A549 (cell line): Measurements from ENCODE around the gene SNX6.
"Not testable (repeated sequence)": the region's sequence is repeated elsewhere in the genome, so short reads cannot be mapped to it uniquely, and the experiment has no call there.

Experiments used
- MAFK ChIP-seq: fragments of 450-650 bp; IDR thresholded peaks from 2 replicates; pipeline ENCODE4 v1.6.1; 2014; ENCODE audit not compliant: partially characterized antibody
- POLR2A ChIP-seq: IDR thresholded peaks from 2 replicates; pipeline ENCODE4 v1.6.1; 2012; ENCODE audit warnings: mild to moderate bottlenecking, low read length
- RNF2 ChIP-seq: fragments of 200-600 bp; sonication (generic); IDR thresholded peaks from 2 replicates; pipeline ENCODE4 v1.6.1; 2016; ENCODE audit warnings: low read depth, mild to moderate bottlenecking, antibody characterized with exemption, moderate library complexity, borderline replicate concordance
- ZFP36 ChIP-seq: fragments of 450-650 bp; IDR thresholded peaks from 2 replicates; pipeline ENCODE4 v1.6.1; 2014; ENCODE audit warnings: borderline replicate concordance; ENCODE audit not compliant: partially characterized antibody
- TF ChIP-seq, protein P1 (sequence below): fragments of 250-450 bp; sonication (Bioruptor Pico); IDR thresholded peaks from 2 replicates; pipeline ENCODE4 v1.5.0; 2021; ENCODE audit warnings: mild to moderate bottlenecking, moderate library complexity, borderline replicate concordance
- TF ChIP-seq, protein P2 (sequence below): fragments of >200 bp; sonication (Bioruptor Twin); formaldehyde crosslinking; IDR thresholded peaks from 3 replicates; pipeline ENCODE4 v1.5.1; 2016

DNA sequence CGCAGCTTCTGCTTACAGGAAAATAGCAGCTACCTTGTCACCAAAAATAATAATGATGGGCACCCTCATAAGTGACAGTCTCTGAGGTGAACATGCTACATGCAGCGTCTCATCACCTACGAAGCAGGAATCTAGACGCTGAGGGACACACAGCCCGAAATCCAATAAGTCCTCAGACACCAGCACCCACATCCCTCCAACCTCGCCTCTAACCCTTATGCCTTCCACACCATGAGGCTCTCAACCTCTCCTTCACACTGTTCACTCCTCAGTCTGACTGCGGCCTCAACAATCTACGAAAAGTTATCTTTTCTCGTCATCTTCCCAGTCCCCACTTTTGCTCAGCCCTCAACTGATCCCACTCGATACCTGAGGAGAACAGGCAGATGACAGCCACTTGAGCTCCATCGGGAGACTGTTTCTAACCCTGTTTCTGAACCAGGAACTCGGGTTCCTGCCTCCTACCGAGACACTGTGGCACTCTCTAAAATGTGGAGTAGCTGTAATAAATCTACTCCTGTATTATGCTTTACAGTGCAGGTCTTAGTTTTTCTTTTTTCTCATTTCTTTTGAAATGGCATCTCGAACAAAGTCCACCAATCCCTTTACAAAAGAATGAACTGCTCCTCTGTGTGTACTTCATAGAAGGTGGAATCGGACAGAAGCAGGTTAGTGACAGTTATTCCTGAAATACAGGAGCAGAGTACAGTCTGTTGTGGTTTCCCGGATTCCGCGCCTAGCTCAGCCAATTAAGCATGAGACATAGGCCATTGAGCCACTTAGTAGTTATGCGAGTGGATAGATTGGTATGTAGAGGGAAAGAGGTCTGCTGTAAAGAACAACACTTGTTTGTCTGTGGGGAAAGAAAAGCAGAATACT, 89.5 kb downstream of the SNX6 start:
- TF ChIP-seq RNF2, MAFK, POLR2A, ZFP36: not testable (repeated sequence)
- TF ChIP-seq, protein P1, sequence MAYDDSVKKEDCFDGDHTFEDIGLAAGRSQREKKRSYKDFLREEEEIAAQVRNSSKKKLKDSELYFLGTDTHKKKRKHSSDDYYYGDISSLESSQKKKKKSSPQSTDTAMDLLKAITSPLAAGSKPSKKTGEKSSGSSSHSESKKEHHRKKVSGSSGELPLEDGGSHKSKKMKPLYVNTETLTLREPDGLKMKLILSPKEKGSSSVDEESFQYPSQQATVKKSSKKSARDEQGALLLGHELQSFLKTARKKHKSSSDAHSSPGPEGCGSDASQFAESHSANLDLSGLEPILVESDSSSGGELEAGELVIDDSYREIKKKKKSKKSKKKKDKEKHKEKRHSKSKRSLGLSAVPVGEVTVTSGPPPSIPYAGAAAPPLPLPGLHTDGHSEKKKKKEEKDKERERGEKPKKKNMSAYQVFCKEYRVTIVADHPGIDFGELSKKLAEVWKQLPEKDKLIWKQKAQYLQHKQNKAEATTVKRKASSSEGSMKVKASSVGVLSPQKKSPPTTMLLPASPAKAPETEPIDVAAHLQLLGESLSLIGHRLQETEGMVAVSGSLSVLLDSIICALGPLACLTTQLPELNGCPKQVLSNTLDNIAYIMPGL (CRISPR knock-in tag), result not testable (repeated sequence)
- TF ChIP-seq, protein P2, sequence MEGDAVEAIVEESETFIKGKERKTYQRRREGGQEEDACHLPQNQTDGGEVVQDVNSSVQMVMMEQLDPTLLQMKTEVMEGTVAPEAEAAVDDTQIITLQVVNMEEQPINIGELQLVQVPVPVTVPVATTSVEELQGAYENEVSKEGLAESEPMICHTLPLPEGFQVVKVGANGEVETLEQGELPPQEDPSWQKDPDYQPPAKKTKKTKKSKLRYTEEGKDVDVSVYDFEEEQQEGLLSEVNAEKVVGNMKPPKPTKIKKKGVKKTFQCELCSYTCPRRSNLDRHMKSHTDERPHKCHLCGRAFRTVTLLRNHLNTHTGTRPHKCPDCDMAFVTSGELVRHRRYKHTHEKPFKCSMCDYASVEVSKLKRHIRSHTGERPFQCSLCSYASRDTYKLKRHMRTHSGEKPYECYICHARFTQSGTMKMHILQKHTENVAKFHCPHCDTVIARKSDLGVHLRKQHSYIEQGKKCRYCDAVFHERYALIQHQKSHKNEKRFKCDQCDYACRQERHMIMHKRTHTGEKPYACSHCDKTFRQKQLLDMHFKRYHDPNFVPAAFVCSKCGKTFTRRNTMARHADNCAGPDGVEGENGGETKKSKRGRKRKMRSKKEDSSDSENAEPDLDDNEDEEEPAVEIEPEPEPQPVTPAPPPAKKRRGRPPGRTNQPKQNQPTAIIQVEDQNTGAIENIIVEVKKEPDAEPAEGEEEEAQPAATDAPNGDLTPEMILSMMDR, result not testable (repeated sequence)
